SW480 (cell line): Measurements from ENCODE around the gene CCL1.
A peak's percentile ranks its signal among the peaks of the same experiment; 100 is the strongest.

Source experiments
- DNase-seq: peaks from one replicate; pipeline ENCODE4 v3.0.0-alpha.2; 2016; ENCODE audit warnings: low spot score

Gene CCL1

GRCh38 chr17:34382621-34383124 is 19.6 kb upstream of the CCL1 start:
- no peak for DNase-seq

GRCh38 chr17:34379868-34380267 is 16.8 kb upstream of the CCL1 start:
- no peak for DNase-seq

- DNase-seq = no peak
These were observed 15.7 kb upstream of the CCL1 start for GRCh38 chr17:34378664-34379101.

DNA sequence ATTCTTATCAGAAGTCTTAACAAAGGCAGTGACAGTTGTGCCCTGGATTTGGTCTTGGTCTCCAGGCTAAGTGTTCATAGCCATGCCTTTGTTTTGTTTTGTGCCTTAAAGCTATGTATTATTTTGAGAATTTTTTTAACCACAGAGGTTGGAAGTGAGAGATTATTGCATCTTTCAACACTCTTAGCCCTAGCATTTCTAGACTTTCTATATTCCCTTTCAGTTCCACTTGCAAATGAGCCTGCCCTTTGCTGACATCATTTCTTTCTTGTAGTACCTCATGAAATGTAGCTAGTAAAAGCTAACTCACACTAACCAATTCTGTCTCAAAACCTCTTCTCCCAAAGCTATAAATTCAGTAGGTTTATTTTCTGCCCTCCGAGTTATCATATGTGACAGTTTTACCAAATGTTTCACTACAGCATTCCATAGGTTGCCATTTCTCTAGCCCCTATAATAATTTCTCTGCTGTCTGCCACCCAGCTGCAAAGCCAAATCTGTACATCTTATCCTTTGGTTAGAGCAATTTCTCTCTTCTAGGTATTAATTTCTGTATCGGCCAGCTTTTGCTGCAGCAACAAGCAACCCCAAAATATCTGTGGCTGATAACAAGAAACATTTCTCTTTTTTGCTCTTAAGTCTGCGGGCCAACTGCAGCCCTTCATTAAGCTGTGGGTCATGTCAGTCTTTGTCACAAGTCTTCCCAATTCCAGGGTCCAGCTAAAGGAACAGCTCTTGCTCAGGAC is 14.2 kb upstream of the CCL1 start:
- DNase-seq = no peak

DNA sequence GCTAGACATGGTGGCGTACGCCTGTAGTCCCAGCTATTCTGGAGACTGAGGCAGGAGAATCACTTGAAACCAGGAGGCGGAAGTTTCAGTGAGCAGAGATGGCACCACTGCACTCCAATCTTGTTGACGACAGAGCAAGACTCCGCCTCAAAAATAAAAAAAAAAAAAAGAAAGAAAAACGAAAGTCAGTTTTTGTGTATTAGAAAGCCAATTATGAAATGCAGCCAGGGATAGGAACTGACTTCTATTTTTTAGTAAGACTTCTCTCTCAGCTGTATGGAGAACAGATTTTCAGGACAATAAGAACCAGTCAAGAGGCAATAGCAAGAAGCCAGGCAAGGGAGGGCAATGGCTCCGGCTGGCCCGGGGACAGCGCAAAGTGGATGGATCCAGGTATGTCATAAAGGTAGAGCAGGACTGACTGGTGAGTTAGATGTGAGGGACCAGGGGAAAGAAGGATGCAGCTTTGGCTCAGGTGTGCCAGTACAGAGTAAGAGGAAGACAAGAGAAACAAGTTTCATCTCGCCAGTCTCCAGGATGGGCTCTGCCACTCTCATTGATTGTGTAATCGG is 12.5 kb upstream of the CCL1 start:
- DNase-seq = no peak

DNA sequence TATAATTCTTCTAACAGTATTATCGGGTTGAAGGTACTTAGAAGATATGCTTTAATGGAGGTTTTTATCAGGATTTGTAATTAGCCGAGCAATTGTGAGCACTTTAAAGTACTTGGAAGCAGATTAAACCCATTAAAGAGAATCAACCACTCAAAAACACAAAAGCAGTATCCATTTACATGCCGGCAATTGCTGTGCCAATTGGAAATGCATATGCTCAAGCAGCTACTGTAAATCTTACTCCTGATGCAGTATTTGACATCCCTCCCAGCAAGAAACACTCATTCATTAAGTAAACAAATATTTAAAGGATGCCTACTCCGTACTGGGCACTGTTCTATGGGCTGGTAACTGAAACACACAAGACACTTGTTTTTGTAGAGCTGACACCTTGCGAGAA is 11.4 kb upstream of the CCL1 start:
- DNase-seq = no peak

DNA sequence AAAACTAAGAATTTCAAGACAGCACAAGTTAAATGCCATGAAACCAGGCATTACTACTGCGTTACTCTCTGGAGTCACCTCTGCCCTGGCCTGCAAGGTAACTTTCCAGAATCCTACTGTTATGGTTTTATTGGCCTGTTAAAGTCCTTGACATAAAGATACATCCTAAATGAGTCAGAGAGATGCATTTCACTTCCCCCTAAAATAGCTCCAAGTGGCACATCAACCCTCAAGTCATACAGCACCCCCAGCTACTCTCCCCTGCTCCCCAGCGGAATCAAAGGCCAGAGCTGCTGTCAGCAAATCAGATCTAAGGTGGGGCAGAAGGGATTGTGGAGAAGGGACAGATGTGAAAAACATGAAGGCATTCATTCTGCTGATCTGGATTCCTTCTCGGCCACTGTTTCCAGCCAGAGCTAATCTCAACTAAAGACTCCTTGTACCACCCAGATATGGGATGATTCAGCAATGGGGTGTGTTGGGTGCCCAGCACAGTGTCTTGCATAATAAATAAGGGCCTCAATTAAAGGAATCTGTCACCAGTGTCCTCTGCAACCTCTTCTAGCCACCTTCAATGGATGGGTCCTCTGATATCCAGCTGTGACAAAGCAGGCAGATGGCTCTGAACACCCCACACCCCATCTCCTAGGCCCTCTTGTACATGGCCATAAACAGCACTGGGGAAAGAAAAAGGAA is 8.5 kb upstream of the CCL1 start:
- no peak for DNase-seq

DNA sequence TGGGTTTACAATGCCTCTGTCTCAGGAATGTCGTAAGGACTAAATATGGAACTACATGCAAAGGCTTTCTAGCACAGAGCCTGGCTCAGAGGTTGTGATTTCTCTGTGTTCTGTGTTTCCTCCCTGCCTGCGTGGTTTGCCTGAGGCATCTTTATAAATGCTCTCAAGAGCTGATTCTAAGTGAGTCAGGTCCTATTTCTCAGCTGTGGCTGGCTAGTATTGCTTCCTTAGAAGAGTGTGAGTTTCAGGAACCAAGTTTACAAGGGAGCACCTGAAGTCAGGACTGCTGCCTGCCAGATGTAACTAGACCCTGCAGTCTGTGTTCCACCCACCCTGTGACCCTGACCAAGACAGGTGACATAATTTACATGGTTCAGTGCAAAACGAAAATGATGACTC is 8.0 kb upstream of the CCL1 start:
- peak; percentile 14 for DNase-seq

DNA sequence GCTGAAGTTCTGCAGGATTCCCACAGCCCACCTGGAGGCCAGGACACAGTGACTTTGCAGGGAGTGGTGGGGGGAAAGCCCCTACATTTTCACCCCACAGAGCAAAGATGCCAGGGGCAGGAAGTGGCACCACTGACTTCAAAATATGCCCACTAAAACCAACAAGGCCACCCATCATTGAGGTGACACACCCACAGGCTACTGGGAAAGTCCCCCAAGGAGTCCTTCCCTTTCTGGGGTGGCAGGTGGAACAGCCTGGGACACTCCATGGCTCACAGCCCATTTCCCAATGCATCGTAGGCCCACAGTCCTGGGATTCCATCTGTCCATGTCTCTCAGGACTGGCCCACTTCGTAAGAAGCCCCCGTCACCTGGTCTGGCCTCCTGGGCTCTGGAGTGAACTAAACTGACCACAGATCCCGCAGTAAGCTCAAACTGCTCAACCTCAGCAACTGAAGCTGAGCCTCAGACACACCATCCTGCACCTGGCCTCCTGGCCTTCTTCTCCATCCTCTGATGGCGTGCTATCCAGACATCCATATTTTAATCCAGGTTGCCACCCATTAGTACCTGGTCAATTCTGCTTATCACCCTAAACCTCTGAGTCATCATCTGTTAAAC is 7.5 kb upstream of the CCL1 start:
- DNase-seq = no peak

- DNase-seq = no peak
These were observed 6.5 kb upstream of the CCL1 start for GRCh38 chr17:34369571-34369970.

DNA sequence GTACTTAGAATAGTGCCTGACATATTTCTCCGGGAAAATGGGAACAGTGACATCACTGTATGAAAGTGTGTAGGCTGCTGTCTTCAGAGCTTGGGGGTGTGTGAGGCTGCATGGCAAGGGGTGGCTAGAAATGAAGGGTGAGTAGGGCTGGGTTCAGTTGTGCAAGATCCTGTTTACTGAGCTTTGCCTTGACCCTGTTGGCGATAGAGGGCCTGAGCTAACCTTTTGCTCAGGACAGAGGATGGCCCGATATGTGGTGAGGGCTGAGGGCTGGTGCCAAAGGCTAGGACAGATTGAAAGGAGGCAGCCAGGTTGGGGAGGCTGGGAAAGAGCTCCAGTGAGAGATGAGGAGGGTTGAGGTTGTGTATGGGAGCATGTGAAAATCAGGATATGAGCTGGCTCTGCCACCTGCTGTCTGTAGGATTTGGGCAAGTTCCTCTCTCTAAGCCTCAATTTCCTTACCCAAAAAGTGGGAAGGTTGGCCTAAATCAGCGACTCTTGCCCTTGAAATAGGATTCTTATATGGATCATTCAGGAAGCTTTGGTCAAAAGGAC is 6.0 kb upstream of the CCL1 start:
- DNase-seq = no peak

DNA sequence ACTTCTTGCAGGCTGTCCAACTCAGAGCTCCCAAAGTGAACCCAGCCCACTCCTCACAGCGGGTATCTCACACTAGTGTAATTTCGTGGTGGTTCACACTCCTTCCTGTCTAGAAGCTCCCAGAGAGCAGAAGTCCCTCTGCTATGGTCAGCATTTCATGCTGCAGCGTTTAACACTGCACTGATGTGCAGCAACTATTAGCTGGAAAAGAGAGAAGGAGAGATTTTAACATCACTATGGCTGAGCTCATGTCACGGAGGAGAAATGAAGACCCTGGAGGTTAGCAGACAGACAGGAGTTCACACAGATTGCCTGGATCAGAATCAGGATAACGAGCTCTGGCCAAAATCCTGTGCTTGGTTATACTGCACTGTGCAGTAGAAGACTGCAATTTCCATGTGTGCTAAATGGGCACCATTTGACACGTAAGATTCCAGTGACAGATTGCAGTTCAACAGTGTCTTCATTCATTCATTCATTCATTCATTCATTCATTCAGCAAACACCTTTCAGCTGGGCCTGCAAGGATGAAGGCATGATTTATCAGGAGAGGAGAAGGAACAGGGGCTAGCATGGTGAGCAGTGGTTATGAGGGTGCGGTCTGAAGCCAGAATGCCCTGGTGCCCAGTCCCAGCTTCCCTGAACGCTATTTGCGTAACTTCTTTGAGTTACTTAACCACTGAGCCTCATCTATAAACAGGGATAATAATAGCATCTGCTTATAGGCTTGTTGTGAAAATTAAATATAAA is 5.3 kb upstream of the CCL1 start:
- DNase-seq = no peak

- no peak for DNase-seq
These were observed 4.6 kb upstream of the CCL1 start for GRCh38 chr17:34367486-34368195.

DNA sequence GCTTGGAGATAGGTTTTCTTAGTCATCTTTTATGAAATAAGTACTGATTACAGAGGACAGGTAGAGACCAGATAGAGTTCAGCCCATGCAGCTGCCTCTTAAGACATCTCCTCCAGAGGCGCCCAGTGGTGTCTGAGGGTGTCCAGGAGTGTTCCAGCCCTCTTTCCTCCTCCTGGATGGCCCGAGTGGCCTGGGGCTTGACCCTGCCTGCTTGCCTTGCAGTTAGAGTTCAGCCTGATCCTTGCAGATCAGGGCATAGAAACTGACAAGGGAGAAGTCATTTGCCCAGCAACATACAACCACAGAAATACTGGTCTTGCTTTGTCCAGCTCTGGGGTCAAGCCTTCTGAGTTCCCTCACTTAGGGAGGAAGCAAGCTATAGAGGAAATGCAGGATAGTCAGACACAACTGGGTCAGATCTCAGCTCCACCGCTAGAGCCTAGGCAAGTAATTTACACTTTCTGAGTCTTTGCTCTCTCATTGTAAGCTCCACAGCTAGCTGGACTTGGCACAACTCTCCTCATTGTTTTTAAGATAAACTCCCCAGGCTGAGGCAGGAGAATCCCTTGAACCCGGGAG is 3.6 kb upstream of the CCL1 start:
- no peak for DNase-seq

DNA sequence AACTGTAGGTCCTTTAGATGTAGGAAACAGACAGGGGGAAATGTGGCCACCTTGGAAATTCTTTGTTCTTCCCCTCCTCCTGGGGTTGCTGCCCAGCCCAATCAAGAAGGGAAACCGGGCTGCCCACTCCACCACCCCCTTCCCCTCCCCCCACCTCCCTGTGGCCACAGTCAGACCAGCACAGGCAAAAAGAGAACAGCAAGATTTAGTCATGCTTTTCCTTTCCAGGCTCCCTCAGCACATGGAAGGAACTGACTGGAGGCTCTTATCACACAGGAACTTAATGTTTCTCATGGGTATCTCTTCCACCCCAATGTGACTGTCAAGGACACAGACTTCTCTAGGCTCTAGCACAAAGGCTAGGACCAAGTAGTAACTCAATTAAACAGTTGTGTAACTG is 3.0 kb upstream of the CCL1 start:
- no peak for DNase-seq

GRCh38 chr17:34365340-34365739 is 2.3 kb upstream of the CCL1 start:
- DNase-seq = peak; percentile 13

DNA sequence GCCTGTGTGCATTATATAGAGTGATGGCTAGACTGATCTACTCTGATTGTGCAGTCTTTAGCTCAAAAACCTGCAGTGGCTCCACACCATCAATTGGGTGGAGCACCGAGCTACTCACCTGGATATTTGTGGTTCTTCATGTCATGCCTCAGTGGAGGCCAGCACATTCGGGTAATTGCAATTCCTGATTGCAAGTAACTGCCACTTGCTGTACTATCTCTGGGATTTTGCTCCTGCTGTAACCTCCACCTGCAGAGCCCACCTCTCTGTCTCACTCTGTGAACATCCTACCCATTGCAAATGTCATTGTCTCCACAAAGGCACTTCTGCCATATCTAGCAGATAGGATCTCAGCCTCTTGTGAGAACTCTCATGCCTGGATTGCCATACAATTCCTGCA is 1.7 kb upstream of the CCL1 start:
- no peak for DNase-seq

DNA sequence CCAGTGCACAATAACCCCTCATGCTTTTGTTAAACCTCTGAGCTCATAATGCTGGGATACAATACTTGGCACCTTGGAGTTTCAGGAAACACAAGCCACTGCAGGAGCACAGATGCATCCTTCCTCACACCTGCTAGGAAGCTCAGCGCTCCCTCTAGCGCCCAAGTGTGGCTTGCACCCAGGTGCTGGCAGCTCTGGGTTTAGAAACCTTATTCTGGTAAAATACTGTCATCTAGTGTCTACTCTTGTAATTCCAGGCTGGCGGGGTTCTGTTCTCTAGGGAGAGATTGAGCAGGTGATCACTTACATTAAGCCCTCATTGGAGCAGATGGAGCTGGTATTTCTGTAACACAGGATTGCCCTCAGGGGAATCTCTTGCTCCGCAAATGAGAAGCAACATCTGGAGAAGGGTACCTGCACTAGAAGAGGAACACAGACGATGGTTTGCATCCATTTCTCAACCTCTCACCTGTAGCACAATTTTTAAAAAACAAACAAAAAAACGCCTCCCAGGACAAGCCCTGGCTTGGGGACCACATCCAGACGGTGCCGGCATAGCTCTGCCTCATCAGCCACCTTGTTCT is 1.5 kb downstream of the CCL1 start:
- DNase-seq = peak; percentile 86

DNA sequence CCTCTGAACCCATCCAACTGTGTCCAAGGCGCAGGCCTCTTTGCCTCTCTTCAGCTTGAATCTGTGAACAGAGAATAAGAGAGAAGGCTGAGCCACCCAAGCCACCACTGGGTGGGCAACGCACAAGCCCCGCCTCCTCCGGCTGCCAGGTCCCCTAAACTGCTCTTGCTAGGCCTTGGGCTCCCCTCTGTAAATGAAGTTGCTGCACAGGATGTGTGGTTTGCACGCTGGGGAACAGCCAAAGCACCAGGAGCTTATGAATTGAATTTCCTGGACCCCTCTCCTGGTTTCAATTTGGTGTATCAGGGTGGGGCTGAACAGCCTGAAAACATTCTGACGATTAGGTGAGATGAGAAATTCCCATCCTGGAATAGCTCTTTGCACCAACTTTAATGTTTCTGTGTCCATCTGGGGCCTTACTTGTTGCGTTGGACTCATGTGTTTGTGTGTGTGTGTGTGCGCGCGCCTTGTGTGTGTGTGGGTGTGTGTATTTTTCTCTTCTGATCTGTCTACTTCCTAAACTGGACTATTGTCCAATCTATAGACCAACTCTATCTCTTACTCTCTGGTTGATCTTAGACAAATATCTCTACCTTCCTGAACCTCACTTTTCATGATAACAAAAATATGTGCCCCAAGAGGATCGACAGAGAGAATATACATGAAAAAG is 2.3 kb downstream of the CCL1 start:
- no peak for DNase-seq

DNA sequence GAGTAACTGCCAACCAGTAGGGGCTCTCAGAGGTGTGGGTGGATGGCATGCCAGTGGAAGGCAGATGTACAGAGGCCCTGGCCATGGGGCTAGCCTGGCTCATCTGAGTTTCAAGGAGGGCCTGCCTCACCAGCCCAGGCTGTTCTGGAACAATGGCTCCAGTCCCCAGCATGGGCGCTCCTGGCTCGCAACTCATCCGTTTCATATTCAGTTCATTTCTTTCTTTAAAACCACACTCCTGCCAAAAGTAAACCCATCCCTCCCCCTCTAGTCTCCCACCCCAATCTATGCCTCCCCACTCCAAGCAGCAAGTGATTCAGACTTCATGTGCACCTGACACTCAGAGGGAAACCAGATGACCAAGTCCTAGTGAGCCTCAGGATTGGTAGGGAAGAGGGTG is 4.4 kb downstream of the CCL1 start:
- DNase-seq = no peak
